ENCODE data around the gene USP24. TPM values are rescaled to one million over a fixed set of nuclear protein-coding genes. Genes with fewer than 3 reads are reported as not detected.

Gene USP24
- total and polyA plus RNA-seq, 2 donors (not counting 1 experiment from before 2014, with no cell fraction given) = 18.9 to 152 TPM

DNA sequence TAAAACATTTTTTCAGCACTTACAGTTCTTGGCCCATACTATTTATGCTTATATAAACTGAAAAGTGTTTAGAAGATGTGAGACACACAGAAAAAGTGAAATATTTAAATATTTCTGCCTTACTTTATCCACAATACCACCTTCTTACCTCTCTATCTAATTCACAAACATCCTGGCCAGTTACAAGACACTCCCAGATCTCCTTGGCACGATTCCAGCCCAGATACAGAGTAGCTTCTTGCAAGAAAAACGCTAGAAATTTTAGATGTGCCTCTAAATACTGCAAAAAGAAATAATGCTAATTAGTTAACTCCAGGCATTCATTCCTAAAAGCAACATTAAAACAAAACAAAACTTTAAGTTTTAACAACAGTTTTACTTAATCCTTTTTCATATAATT, 68.4 kb downstream of the USP24 start:
- Histone ChIP-seq H3K4me3 (ENCODE audit: control extremely low read depth in 1 of 5, extremely low read depth in 1 of 5, insufficient read depth in 1 of 5, low read depth in 2 of 5, low read length in 4 of 5) (no peak overlapping the region), H3K9ac (ENCODE audit: low read length) (no peak overlapping the region), H3K4me1 (ENCODE audit: control insufficient read depth in 2 of 2, insufficient read depth in 2 of 2, low read length in 2 of 2) (peaks cover 11 to 12% of the 10 kb centered on the region in 2 donors), H4K20me1 (ENCODE audit: control insufficient read depth, insufficient read depth, low read length, poor library complexity, severe bottlenecking) (no peaks in the 10 kb centered on the region), H3K79me2 (ENCODE audit: control insufficient read depth, insufficient read depth, low read length) (no peaks in the 10 kb centered on the region), H3K4me2 (replicated peaks; ENCODE audit: low read depth, low read length, poor library complexity, severe bottlenecking) (no peak overlapping the region), H3K27ac (ENCODE audit: low read length in 2 of 2) (no peak overlapping the region), H3K9me3 (ENCODE audit: control extremely low read depth in 1 of 3, control insufficient read depth in 2 of 3, insufficient read depth in 1 of 3, low read length in 2 of 3) (no peaks in the 10 kb centered on the region), H2AFZ (ENCODE audit: insufficient read depth, low read depth, low read length, poor library complexity, severe bottlenecking) (no peak overlapping the region), H3K27me3 (replicated peaks in 1 of 4; ENCODE audit: control extremely low read depth in 1 of 4, control insufficient read depth in 3 of 4, insufficient read depth in 4 of 4, low read length in 3 of 4) (no peaks in the 10 kb centered on the region), H3K36me3 (replicated peaks in 1 of 2; ENCODE audit: control extremely low read depth in 1 of 2, control insufficient read depth in 1 of 2, extremely low read depth in 1 of 2, insufficient read depth in 2 of 2, low read length in 1 of 2) (peaks cover 19 to 54% of the 10 kb centered on the region in 2 experiments)
- intact Hi-C loops (cut with micrococcal nuclease) = no loop called here
- no peak overlapping the region for H3K4me3 Mint-ChIP-seq
- POLR2A ChIA-PET = no interaction called here
- H3K9me3 Mint-ChIP-seq (ENCODE audit: insufficient read depth) = no peaks in the 10 kb centered on the region
- CTCF ChIA-PET = interaction anchor here (1.1 to 4.7 kb wide), 3 partner anchors 40 to 137 kb away, joined by 3 to 33 read pairs (median 7); no protein-coding TSS in a partner anchor
- TF ChIP-seq EZH2 (IDR thresholded peaks at IDR 0.05; ENCODE audit: borderline replicate concordance, insufficient read depth, low read depth, low read length, poor library complexity, severe bottlenecking) (no peak), CTCF (IDR thresholded peaks at IDR 0.05) (no peak)
- DNase-seq (no peak), ATAC-seq (ENCODE audit: low read depth) (no peak)
- no peak overlapping the region for H3K27ac Mint-ChIP-seq
- 90% methylated on average over 2 of the region's 2 CpGs for WGBS (ENCODE audit: insufficient coverage)
- peaks cover 11% of the 10 kb centered on the region for H3K4me1 Mint-ChIP-seq
- H3K27me3 Mint-ChIP-seq = no peaks in the 10 kb centered on the region

DNA sequence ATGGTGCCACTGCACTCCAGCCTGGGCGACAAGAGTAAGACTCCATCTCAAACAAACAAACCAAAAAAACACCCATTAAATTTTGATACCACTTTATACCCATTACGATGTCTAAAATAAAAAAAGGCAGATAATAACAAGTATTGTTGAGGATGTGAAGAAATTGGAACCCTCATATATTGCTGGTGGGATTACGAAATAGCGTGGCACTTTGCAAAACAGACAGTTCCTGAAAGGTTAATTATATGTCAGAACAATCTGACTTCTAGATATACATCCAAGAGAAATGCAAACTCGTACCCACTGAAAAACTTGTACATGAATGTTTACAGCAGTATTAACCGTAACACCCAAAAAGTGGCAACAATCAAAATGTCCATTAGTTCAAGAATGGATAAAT, 70.3 kb downstream of the USP24 start:
- intact Hi-C loops (cut with micrococcal nuclease) = loop anchor here (5.0 kb wide), 1 partner anchor 48 kb away; no protein-coding TSS in a partner anchor
- H3K9me3 ChIP-seq (ENCODE audit: control extremely low read depth in 1 of 3, control insufficient read depth in 2 of 3, insufficient read depth in 1 of 3, low read length in 2 of 3) = no peaks in the 10 kb centered on the region
- TF ChIP-seq EZH2 (IDR thresholded peaks at IDR 0.05; ENCODE audit: borderline replicate concordance, insufficient read depth, low read depth, low read length, poor library complexity, severe bottlenecking) = no peak
- no peak for TF ChIP-seq CTCF (IDR thresholded peaks at IDR 0.05)
- H3K4me2 ChIP-seq (replicated peaks; ENCODE audit: low read depth, low read length, poor library complexity, severe bottlenecking) = no peak overlapping the region
- peaks cover 25 to 69% of the 10 kb centered on the region in 2 experiments for H3K36me3 ChIP-seq (replicated peaks in 1 of 2; ENCODE audit: control extremely low read depth in 1 of 2, control insufficient read depth in 1 of 2, extremely low read depth in 1 of 2, insufficient read depth in 2 of 2, low read length in 1 of 2)
- ATAC-seq (ENCODE audit: low read depth) (no peak), DNase-seq (no peak)
- no peaks in the 10 kb centered on the region for H3K4me1 ChIP-seq (ENCODE audit: control insufficient read depth in 2 of 2, insufficient read depth in 2 of 2, low read length in 2 of 2)
- no peak overlapping the region for H3K27ac ChIP-seq (ENCODE audit: low read length in 2 of 2)
- ChIA-PET CTCF (interaction anchor here (8.8 kb wide), 1 partner anchor 132 kb away, joined by 130 read pairs; no protein-coding TSS in a partner anchor), POLR2A (no interaction called here)
- no peaks in the 10 kb centered on the region for H3K79me2 ChIP-seq (ENCODE audit: control insufficient read depth, insufficient read depth, low read length)
- Mint-ChIP-seq H3K9me3 (ENCODE audit: insufficient read depth) (no peaks in the 10 kb centered on the region), H3K4me1 (peaks cover 3% of the 10 kb centered on the region), H3K27me3 (no peaks in the 10 kb centered on the region), H3K27ac (no peak overlapping the region), H3K4me3 (no peak overlapping the region)
- no CpG with 5 or more reads among the region's 6 CpGs for WGBS (ENCODE audit: insufficient coverage)
- no peaks in the 10 kb centered on the region for H3K27me3 ChIP-seq (replicated peaks in 1 of 4; ENCODE audit: control extremely low read depth in 1 of 4, control insufficient read depth in 3 of 4, insufficient read depth in 4 of 4, low read length in 3 of 4)
- H3K9ac ChIP-seq (ENCODE audit: low read length) = no peak overlapping the region
- H3K4me3 ChIP-seq (ENCODE audit: control extremely low read depth in 1 of 5, extremely low read depth in 1 of 5, insufficient read depth in 1 of 5, low read depth in 2 of 5, low read length in 4 of 5) = no peak overlapping the region
- no peak overlapping the region for H2AFZ ChIP-seq (ENCODE audit: insufficient read depth, low read depth, low read length, poor library complexity, severe bottlenecking)
- no peaks in the 10 kb centered on the region for H4K20me1 ChIP-seq (ENCODE audit: control insufficient read depth, insufficient read depth, low read length, poor library complexity, severe bottlenecking)

All from B cell (primary cell).